SK-MEL-5 (cell line): Measurements from ENCODE around the gene TYW1. TPM values are rescaled to one million over a fixed set of nuclear protein-coding genes. Genes with fewer than 3 reads are reported as not detected.
"Not testable (repeated sequence)": the region's sequence is repeated elsewhere in the genome, so short reads cannot be mapped to it uniquely, and the experiment has no call there.

Experiments
- DNase-seq: peaks from one replicate; pipeline ENCODE4 v3.0.0-alpha.2; 2016; ENCODE audit warnings: low read depth, low spot score
- in situ Hi-C: cut with HindIII; loops from 2 replicates; pipeline ENCODE4 v1.10.0; 2016; ENCODE audit warnings: low sequenced_read_pairs, high pct_unique_total_duplicates, low pct_unique_long_range_greater_than_20kb
- total RNA-seq: library from RNA; depleted of rRNA; stranded (reverse); fragments of >200 nt; shearing (Covaris generic); gene quantifications from 2 replicates; pipeline ENCODE4 v1.2.3, GENCODE V29; 2014

Gene TYW1
- total RNA-seq, 1 experiment from 2014 or later: 23.7 TPM

- in situ Hi-C loops, DNase-seq: not testable (repeated sequence)
Observed at GRCh38 chr7:67192123-67192702, 195.6 kb downstream of the TYW1 start.

GRCh38 chr7:67192889-67193613, 196.4 kb downstream of the TYW1 start:
- peak; percentile 25 for DNase-seq
- in situ Hi-C loops: not testable (repeated sequence)

GRCh38 chr7:67196176-67196575, 199.5 kb downstream of the TYW1 start:
- DNase-seq, in situ Hi-C loops: not testable (repeated sequence)

DNA sequence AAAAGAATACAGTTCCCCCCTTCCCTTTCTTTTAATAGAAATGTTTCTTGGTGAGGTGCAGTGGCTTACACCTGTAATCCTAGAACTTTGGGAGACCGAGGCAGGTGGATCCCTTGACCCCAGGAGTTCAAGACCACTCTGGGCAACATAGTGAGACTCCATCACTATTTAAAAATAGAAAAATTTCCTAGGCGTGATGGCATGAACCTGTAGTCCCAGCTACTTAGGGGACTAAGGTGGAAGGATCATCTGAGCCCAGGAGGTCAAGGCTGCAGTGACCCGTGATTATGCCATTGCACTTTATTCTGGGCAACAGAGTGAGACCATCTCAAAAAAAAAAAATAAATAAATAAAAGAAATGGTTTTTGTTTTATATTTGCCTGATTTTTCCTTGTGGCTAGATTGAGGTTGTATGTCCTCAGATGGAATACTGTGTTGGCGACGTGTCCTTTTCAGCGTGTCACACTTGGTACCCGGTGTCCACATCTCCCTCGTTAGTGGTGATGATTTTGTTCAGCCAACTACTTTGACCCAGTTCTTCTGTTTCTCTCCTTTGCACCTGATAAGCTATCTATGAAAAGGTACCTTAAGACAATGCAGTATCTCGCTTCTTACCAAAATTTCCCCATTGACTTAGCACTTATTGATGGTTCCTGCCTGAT, 202.4 kb downstream of the TYW1 start:
- in situ Hi-C loops: not testable (repeated sequence)

GRCh38 chr7:67205772-67206171, 209.1 kb downstream of the TYW1 start:
- DNase-seq, in situ Hi-C loops: not testable (repeated sequence)

More for the DNA sequence above, 202.4 kb downstream of the TYW1 start:
- DNase-seq: not testable (repeated sequence)

- DNase-seq: no peak
- in situ Hi-C loops: no loop called here
Observed at GRCh38 chr7:67206452-67206851, 209.8 kb downstream of the TYW1 start.

DNA sequence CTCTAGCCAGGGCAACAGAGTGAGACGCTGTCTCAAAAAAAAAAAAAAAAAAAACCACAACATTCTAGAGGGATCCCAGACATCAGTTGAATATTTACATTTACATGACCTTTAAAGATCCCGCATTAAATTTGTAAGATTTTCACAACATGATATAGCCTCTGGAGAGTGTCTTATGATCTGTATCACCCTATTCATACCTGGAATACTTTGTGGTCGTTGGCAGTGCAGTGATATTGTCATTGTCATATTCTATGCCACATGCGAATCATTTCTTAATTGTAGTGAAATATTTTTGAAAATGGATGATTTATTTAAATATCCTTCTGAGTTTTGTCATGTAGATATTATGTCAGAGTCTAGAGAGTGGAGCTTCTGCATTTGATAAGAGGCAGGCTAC, 212.0 kb downstream of the TYW1 start:
- DNase-seq, in situ Hi-C loops: not testable (repeated sequence)

DNA sequence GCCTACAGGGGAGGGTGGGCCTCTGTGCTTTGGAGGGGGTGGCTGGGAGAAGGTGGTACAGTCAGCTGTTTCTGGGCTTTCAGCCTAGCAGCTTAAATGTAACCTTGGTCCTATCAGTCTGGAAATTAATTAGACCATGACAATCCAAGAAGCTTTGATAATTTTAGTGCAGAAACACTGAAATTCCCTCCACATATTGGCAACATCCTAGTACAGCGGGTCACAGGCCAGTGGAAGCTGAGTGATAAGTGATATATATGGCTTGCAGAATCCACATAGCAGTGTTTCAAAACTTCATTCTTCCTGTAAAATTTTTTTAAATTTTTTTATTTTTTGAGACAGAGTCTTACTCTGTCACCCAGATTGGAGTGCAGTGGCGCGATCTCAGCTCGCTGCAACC, 212.6 kb downstream of the TYW1 start:
- no peak for DNase-seq
- in situ Hi-C loops: no loop called here

DNA sequence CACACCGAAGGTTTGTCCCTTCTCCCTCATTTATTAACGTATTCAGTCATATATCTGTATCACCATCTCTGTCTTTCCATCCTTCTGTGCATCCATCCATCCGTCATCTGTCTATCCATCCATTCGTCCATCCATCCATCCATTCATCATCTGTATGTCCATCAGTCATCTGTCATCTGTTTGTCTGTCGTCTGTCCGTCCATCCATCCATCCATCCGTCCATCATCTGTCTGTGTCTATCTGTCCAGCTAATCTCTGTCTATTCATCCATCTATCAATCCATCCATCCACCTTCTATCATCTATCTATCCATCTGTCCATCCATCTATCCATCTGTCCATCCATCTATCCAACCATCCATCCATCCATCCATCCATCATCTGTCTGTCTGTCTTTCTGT, 213.9 kb downstream of the TYW1 start:
- in situ Hi-C loops: no loop called here

GRCh38 chr7:67211650-67212330, 215.2 kb downstream of the TYW1 start:
- in situ Hi-C loops: not testable (repeated sequence)

More for the DNA sequence above, 213.9 kb downstream of the TYW1 start:
- DNase-seq: no peak

GRCh38 chr7:67213038-67213437, 216.4 kb downstream of the TYW1 start:
- DNase-seq, in situ Hi-C loops: not testable (repeated sequence)

More at GRCh38 chr7:67211650-67212330, 215.2 kb downstream of the TYW1 start:
- DNase-seq: not testable (repeated sequence)

GRCh38 chr7:67223551-67223950, 226.9 kb downstream of the TYW1 start:
- DNase-seq, in situ Hi-C loops: not testable (repeated sequence)

DNA sequence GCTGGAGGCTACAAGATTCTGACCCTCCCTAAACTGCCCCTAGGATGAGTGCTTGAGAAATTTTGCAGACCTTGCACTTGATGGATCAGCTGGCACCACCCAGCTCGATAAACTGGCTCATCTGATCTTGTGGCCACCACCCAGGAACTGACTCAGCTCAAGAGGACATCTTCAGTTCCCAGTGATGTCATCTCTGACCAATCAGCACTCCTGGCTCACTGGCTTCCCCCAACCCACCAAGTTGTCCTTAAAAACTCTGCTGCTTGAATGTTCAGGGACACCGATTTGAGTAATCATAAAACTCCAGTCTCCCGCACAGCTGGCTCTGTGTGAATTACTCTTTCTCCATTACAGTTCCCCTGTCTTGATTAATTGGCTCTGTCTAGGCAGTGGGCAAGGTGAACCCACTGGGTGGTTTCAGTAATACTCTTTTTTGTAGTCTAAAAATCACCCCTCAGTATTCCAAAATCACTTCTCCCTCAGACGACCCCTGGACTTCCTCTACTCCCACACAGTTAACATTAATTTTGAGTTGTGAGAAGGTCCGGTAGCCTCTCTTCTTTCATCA, 229.8 kb downstream of the TYW1 start:
- peak; percentile 10 for DNase-seq

DNA sequence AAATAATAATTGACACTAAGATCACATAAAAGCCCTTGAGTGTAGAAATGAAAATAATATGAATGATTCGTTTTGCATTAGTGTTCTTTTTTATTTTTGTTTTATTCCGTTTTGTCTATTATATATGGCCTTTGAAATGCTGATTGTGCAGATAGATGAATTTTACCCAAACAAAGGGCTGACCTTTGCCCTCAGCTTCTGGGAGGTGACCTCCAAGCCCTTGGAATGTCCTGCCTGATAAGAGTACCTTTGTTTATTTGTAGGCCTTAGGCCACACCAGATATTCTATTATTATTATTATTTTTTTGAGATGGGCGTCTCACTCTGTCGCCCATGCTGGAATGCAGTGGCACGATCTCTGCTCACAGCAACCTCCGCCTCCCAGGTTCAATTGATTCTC, 230.3 kb downstream of the TYW1 start:
- in situ Hi-C loops, DNase-seq: not testable (repeated sequence)

More for the DNA sequence above, 229.8 kb downstream of the TYW1 start:
- in situ Hi-C loops: not testable (repeated sequence)

DNA sequence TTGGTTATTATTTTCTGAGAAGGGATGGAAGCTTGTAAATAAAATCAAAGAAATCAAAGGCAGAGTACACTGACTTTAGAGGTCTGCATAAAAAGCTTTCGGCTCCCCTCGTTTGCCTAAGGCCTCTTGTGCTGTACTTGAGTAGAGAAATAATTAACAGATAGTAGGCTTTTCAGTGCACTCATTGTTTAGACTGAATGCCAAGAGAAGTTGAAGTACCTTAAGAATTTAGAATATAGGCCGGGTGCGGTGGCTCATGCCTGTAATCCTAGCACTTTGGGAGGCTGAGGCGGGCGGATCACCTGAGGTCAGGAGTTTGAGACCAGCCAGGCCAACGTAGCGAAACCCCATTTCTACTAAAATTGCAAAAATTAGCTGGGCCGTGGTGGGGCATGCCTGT, 232.4 kb downstream of the TYW1 start:
- in situ Hi-C loops, DNase-seq: not testable (repeated sequence)

GRCh38 chr7:67230029-67230428, 233.4 kb downstream of the TYW1 start:
- DNase-seq, in situ Hi-C loops: not testable (repeated sequence)

DNA sequence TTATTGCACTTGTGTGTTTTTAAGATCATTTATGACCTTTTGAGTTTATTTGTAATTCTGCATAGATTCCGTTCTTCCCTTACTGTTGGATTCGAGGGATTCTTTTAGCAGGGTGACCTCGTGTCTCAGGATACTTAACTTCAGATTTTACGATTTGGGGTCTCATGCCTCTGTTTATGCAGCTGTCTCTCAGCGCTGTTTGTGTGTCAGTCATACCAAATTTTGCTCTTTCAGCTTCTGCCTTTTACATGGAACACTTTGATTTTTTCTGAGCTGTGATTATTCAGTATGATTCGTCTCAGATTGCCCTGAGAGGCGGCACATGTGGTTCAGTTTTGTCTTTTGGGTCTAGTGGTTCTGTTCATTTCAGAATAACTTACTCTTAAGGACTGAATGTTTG, 236.9 kb downstream of the TYW1 start:
- in situ Hi-C loops, DNase-seq: not testable (repeated sequence)

GRCh38 chr7:67236216-67236615, 239.6 kb downstream of the TYW1 start:
- DNase-seq, in situ Hi-C loops: not testable (repeated sequence)
